Measurements from ENCODE around the gene TOMT.
"Not testable (repeated sequence)": the region's sequence is repeated elsewhere in the genome, so short reads cannot be mapped to it uniquely, and the experiment has no call there.

Gene TOMT

GRCh38 chr11:72150882-72151281 is 45.2 kb downstream of the TOMT start:
- DNase-seq (ENCODE audit: extremely low read depth, low read depth), result no peak
- no peak for TF ChIP-seq CTCF (IDR thresholded peaks at IDR 0.05; ENCODE audit: low read depth, low read length)

- not testable (repeated sequence) for DNase-seq (ENCODE audit: extremely low read depth, low read depth)
These were observed 48.1 kb downstream of the TOMT start for GRCh38 chr11:72153874-72154273.

- no peak for DNase-seq (ENCODE audit: extremely low read depth, low read depth)
- no peak for TF ChIP-seq CTCF (IDR thresholded peaks at IDR 0.05; ENCODE audit: low read depth, low read length)
These were observed 49.1 kb downstream of the TOMT start for GRCh38 chr11:72154816-72155215.

GRCh38 chr11:72155751-72156150 is 50.0 kb downstream of the TOMT start:
- TF ChIP-seq CTCF (IDR thresholded peaks at IDR 0.05; ENCODE audit: low read depth, low read length), result no peak
- DNase-seq (ENCODE audit: extremely low read depth, low read depth), result no peak

GRCh38 chr11:72157131-72157530 is 51.4 kb downstream of the TOMT start:
- TF ChIP-seq CTCF (IDR thresholded peaks at IDR 0.05; ENCODE audit: low read depth, low read length), result no peak
- no peak for DNase-seq (ENCODE audit: extremely low read depth, low read depth)

All from AG09319 (cell line).